Sciatic nerve (tissue), 2 donors: ENCODE results near the gene WFDC2. TPM values are rescaled to one million over a fixed set of nuclear protein-coding genes. Genes with fewer than 3 reads are reported as not detected.

Experiments
- ATAC-seq: fragments of 200-7000 bp; cut with Tn5 transposase; one replicate; pipeline ENCODE4 v1.9.1; 2020; ENCODE audit warnings: mild to moderate bottlenecking, moderate library complexity
- DNase-seq: peaks from one replicate; pipeline ENCODE4 v3.0.0-alpha.2; 2020; ENCODE audit warnings: low spot score
- intact Hi-C: fragments of 100-400 bp; cut with DNase I; formaldehyde crosslinking; loops from one replicate; pipeline ENCODE4 v1.14.2; 2022
- microRNA-seq: library from miRNA; unstranded; fragments of <30 nt; microRNA quantifications from one replicate; pipeline ENCODE4 v1.2.0, GENCODE V29; 2020
- total RNA-seq: library from RNA; stranded (reverse); fragmentation: NEBNext Ultra II Directional; extraction: Animal tissue kit (Norgen Biotek cat#: 25700); gene quantifications from one replicate; pipeline ENCODE4 v1.2.1, GENCODE V29; 2021
- donor health status: DM: no; HTN: no; CAD: no.
- donor health status: DM: no; HTN: no; CAD: no.

The WFDC2 gene
- total RNA-seq, 1 donor from 2014 or later: 4.1 TPM

GRCh38 chr20:45527294-45527693 lies 57.7 kb downstream of the WFDC2 start:
- intact Hi-C loops: no loop called here
- ATAC-seq (no peak), DNase-seq (no peak)

Small RNA genes within 50 kb of the gene (microRNA-seq; reads per million reads assigned to microRNA genes)
- not detected for gene MIR6812

Other genes starting within 250 kb of the WFDC2 start
- not detected for gene SEMG2, start 248.4 kb upstream of the WFDC2 start, total RNA-seq
- gene SLPI, start 215.2 kb upstream of the WFDC2 start, total RNA-seq: 95.5 TPM
- not detected for gene RBPJL, start 162.9 kb upstream of the WFDC2 start, total RNA-seq
- 0.22 TPM for gene MATN4, start 161.5 kb upstream of the WFDC2 start, total RNA-seq
- gene SDC4, start 121.3 kb upstream of the WFDC2 start, total RNA-seq: 77.7 TPM
- gene SYS1, start 106.6 kb upstream of the WFDC2 start, total RNA-seq: 24.0 TPM
- gene TP53TG5, start 91.4 kb upstream of the WFDC2 start, total RNA-seq: not detected
- gene DBNDD2, start 61.5 kb upstream of the WFDC2 start, total RNA-seq: 49.0 TPM
- 67.4 TPM for gene PIGT, start 53.6 kb upstream of the WFDC2 start, total RNA-seq
- gene SPINT3, start 45.9 kb downstream of the WFDC2 start, total RNA-seq: not detected
- gene WFDC6, start 69.7 kb downstream of the WFDC2 start, total RNA-seq: not detected
- not detected for gene EPPIN, start 77.6 kb downstream of the WFDC2 start, total RNA-seq
- not detected for gene WFDC8, start 109.5 kb downstream of the WFDC2 start, total RNA-seq
- gene WFDC10A, start 160.0 kb downstream of the WFDC2 start, total RNA-seq: not detected
- gene WFDC9, start 161.5 kb downstream of the WFDC2 start, total RNA-seq: not detected
- not detected for gene WFDC11, start 200.5 kb downstream of the WFDC2 start, total RNA-seq
- not detected for gene WFDC13, start 232.3 kb downstream of the WFDC2 start, total RNA-seq
- not detected for gene WFDC10B, start 235.3 kb downstream of the WFDC2 start, total RNA-seq